ENCODE measurements around the gene TMEM221. TPM values are rescaled to one million over a fixed set of nuclear protein-coding genes. Genes with fewer than 3 reads are reported as not detected.

The TMEM221 gene
- total RNA-seq, 1 donor from 2014 or later, result not detected

DNA sequence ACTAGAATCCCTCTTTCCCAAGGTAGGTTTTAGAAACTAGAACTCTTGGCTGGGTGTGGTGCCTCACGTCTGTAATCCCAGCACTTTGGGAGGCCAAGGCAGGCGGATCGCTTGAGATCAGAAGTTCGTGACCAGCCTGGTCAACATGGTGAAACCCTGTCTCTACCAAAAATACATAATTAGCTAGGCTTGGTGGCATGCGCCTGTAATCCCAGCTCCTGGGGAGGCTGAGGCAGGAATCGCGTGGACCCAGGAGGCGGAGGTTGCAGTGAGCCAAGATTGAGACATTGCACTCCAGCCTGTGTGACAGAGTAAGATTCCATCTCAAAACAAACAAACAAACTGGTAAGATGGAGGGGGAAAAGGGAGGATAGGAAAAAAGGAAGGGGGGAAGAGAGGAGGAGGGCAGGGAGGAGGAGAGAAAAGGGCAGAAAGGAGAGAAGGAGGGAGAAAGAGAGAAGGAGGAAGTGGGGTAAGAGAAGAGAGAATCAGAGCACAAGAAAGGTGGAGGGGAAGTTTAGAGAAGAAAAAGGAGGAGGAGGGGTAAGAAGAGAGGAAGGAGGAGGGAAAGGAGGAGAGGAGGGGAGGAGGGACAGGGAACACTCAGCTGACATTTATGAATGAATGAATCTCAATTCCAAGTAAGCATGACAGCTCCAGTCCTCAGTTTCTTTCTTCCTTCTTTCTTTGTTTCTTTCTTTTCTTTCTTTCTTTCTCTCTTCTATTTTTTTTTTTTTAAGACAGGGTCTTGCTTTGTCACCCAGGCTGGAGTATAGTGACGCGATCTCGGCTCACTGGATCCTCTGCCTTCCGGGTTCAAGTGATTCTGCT is 19.2 kb upstream of the TMEM221 start:
- Mint-ChIP-seq H3K27ac (no peak overlapping the region), H3K36me3 (ENCODE audit: low read depth) (peaks cover 2% of the 10 kb centered on the region), H3K4me1 (peaks cover 23% of the 10 kb centered on the region), H3K27me3 (peaks cover 18% of the 10 kb centered on the region), H3K4me3 (no peak overlapping the region), H3K9me3 (no peaks in the 10 kb centered on the region)
- intact Hi-C loops (cut with micrococcal nuclease), result no loop called here
- no peak for DNase-seq

DNA sequence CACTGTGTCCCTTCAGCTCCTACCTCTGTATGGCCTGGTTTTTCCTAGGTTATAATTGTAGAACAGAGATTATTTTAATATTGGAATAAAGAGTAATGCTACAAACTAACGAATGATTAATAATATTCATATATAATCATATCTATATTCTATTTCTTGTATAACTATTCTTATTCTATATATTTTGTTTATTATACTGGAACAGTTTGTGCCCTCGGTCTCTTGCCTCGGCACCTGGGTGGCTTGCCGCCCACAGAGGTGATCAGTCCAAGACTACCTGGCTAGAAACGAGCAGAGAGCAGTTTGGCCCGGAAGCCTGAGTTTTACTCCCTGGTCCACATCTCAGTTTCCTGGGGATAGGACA is 18.0 kb upstream of the TMEM221 start:
- Mint-ChIP-seq H3K4me3 (no peak overlapping the region), H3K27ac (no peak overlapping the region), H3K27me3 (peaks cover 18% of the 10 kb centered on the region), H3K4me1 (peaks cover 21% of the 10 kb centered on the region), H3K36me3 (ENCODE audit: low read depth) (peaks cover 2% of the 10 kb centered on the region), H3K9me3 (no peaks in the 10 kb centered on the region)
- intact Hi-C loops (cut with micrococcal nuclease), result loop anchor here (1.0 kb wide), 3 partner anchors 13 to 120 kb away; no protein-coding TSS in a partner anchor
- no peak for DNase-seq

DNA sequence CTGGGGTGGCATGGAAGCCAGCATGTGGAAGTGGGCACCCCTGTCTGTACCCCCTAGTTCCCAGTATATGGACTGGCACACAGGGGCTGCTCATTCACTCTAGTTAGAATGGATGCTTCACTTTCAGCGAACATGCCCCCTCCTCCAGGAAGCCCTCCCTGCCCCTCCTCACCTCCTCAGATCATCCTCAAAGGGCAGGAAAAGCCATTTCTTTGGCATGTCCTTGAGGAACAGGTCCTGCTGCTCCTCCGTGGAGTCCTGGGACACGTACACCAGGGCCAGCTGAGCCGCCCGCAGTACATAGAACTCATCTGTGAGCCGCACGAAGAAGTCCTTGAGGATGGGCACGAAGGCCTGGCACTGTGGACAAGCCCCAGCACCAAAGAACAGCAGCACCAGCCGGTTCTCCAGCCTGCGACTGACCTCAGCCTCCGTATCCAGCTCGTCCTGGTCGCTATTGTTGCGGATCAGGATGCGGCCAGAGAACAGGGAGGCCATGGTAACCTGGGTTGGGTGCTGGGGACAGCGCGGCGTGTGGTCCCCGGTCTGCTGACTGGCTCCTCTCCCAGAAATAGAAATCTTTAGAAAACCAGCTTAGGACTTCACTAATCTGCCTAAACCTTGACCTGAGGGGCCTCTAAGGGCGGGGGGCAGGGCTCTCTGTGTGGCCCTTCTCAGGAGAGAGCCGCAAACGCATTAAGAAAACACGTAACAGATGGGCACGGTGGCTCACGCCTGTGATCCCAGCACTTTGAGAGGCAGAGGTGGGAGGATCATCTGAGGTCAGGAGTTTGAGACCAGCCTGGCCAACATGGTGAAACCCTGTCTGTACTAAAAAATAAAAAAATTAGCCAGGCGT is 12.1 kb upstream of the TMEM221 start, which contains the start of gene NXNL1:
TSS of gene NXNL1 (minus strand) at position 555 of the 859 bp plus-strand sequence. CDS start at position 498, 57 bp downstream.
- Mint-ChIP-seq H3K36me3 (ENCODE audit: low read depth) (no peaks in the 10 kb centered on the region), H3K27ac (no peak within 1 kb of the TSS), H3K4me1 (peaks cover 1% of the 10 kb centered on the region), H3K9me3 (no peaks in the 10 kb centered on the region), H3K27me3 (peaks cover 19% of the 10 kb centered on the region), H3K4me3 (no peak within 1 kb of the TSS)
- intact Hi-C loops (cut with micrococcal nuclease), result no loop called here
- DNase-seq, result no peak

DNA sequence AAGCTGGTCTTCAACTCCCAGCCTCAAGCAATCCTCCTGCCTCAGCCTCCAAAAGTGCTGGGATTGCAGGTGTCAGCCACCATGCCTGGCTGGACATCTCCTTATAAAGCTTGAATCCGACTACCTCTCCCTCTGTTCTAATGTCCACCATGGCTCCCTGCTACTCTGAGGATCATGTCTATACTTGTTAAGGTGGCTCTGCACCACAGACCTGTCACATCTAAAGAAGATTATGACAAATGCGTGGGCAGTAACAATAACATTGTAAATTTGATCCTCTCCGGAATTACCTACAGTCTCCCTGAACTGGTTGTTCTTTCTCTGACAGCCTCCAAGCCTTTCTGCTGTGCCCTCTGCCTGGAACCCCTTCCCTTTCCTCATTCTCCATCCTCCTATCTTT is 10.5 kb upstream of the TMEM221 start:
- H3K4me1 Mint-ChIP-seq, result peaks cover 1% of the 10 kb centered on the region
- DNase-seq, result no peak
- no peaks in the 10 kb centered on the region for H3K9me3 Mint-ChIP-seq
- no peaks in the 10 kb centered on the region for H3K36me3 Mint-ChIP-seq (ENCODE audit: low read depth)
- intact Hi-C loops (cut with micrococcal nuclease), result no loop called here
- no peak overlapping the region for H3K27ac Mint-ChIP-seq
- H3K27me3 Mint-ChIP-seq, result peaks cover 29% of the 10 kb centered on the region
- H3K4me3 Mint-ChIP-seq, result no peak overlapping the region

DNA sequence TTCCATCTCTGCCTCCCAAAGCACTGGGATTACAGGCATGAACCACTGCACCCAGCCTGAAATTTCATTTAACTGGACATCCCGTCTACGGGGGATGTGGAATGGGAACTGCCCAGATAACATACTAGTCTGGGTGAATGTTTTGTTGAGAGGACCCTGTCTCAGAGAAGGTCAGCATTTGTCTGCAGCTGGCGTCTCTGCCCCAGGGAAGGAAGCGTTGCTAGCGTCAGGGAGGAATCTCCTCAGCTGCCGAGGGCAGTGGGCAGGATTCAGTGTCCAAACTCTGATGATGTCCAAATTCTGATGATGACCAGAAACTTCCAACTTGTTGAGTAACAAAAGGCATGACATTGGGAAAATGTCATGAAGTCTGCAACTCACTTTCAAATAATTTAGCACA is 9.1 kb upstream of the TMEM221 start:
- H3K4me3 Mint-ChIP-seq, result no peak overlapping the region
- H3K9me3 Mint-ChIP-seq, result no peaks in the 10 kb centered on the region
- peaks cover 34% of the 10 kb centered on the region for H3K27me3 Mint-ChIP-seq
- H3K36me3 Mint-ChIP-seq (ENCODE audit: low read depth), result no peaks in the 10 kb centered on the region
- intact Hi-C loops (cut with micrococcal nuclease), result no loop called here
- no peak overlapping the region for H3K27ac Mint-ChIP-seq
- no peak for DNase-seq
- peaks cover 5% of the 10 kb centered on the region for H3K4me1 Mint-ChIP-seq

DNA sequence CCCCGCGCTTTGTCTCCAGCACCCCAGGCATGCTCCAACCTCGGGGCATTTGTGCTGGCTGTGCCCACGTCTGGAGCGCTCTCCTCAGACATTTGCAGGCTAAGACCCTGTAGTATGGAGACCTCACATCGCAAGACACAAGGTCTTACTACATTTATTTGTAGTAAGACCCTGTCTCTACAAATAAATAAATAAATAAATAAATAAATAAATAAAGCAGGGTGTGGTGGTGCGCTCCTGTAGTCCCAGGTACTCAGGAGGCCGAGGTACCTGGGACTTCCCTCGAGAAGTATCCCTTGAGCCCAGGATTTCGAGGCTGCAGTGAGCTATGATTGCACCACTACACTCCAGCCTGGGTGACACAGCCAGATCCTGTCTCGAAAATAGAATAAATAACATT is 7.7 kb upstream of the TMEM221 start:
- H3K9me3 Mint-ChIP-seq, result no peaks in the 10 kb centered on the region
- peaks cover 34% of the 10 kb centered on the region for H3K27me3 Mint-ChIP-seq
- intact Hi-C loops (cut with micrococcal nuclease), result no loop called here
- H3K4me1 Mint-ChIP-seq, result peaks cover 5% of the 10 kb centered on the region
- DNase-seq, result no peak
- no peak overlapping the region for H3K27ac Mint-ChIP-seq
- no peak overlapping the region for H3K4me3 Mint-ChIP-seq
- no peaks in the 10 kb centered on the region for H3K36me3 Mint-ChIP-seq (ENCODE audit: low read depth)

DNA sequence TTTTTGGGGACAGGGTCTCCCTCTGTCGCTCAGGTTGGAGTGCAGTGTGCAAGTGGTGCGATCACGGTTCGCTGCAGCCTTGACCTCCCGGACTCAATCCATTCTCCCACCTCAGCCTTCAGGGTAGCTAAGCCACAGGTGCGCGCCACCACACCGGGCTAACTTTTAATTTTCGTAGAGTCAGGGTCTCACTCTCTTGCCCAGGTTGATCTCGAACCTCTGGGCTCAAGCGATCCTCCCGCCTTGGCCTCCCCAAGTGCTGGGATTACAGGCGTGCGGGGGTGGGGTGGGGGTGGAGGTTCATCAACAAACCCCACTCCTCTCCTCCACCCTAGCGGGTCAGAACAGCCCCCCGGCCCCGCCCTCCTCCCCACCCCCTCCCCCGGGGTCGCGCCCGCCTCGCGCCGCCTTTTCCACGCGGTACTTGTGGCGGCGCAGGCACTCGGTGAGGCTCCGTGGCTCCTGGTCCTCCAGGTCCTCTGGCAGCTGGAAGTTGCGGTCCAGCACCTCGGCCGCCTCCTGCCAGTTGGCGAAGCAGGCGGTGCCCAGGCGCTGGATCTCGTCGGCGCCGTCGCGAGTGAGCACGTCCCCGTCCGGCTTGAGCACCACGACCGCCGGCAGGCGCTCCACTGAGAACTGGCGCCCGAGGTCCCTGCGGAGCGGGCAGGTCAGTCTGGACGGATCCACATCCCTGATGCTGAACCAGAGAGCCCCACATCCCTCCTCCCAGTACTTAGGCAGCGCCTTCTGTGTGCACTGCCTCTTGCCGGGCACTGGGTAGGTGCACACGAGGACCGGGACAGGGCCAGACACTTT is 7.0 kb upstream of the TMEM221 start:
- Mint-ChIP-seq H3K36me3 (ENCODE audit: low read depth) (no peaks in the 10 kb centered on the region), H3K4me3 (no peak overlapping the region), H3K9me3 (no peaks in the 10 kb centered on the region), H3K27me3 (peaks cover 34% of the 10 kb centered on the region), H3K4me1 (peaks cover 10% of the 10 kb centered on the region), H3K27ac (no peak overlapping the region)
- DNase-seq, result no peak
- intact Hi-C loops (cut with micrococcal nuclease), result no loop called here

DNA sequence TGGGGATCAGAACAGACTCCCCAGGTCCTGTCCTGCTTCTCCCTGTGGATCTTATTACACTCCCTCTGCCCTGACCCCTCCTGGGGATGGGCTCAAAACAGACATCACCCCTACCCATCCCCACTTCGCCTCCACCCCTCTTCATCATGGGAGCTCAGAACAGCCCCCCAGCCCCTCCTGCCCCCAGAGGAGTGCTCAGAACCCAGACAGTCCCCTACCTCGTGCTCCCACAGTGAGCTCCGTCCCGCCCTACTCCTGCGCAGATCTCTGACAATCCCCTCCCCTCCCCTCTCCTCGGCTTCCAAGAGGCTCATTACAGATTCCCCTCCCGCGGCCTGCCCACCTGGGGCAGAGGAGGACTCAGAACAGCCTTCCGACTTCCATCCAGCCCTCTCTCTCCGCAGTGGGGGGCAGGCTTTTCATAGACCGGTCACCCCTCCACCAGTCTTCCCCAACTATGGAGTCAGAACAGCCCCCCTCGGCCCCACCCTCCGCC is 6.2 kb upstream of the TMEM221 start:
- intact Hi-C loops (cut with micrococcal nuclease), result loop anchor here (5.0 kb wide), 1 partner anchor 47 kb away; the partner anchor contains the start of gene BST2
- peaks cover 3% of the 10 kb centered on the region for H3K36me3 Mint-ChIP-seq (ENCODE audit: low read depth)
- H3K27ac Mint-ChIP-seq, result no peak overlapping the region
- H3K9me3 Mint-ChIP-seq, result peaks cover 3% of the 10 kb centered on the region
- no peak for DNase-seq
- H3K27me3 Mint-ChIP-seq, result peaks cover 38% of the 10 kb centered on the region
- peaks cover 16% of the 10 kb centered on the region for H3K4me1 Mint-ChIP-seq
- H3K4me3 Mint-ChIP-seq, result no peak overlapping the region

DNA sequence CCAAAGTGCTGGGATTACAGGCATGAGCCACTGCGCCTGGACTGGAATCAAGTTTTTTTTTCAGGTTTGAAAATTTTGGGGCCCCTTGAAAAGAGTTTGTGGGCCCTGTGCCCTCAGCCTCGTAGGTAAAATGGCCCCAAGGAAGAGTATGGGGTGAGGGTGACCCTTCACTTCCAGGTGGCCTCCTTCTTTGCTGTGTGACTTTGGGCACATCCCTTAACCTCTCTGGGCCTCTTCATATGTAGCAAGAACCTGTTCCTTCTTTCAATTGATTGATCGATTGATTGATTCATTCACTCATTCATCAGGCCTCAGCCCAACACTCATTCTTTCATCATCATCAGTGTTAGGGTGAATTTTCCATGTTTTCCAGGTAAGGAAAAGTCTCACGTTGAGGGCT is 3.4 kb upstream of the TMEM221 start:
- Mint-ChIP-seq H3K9me3 (peaks cover 3% of the 10 kb centered on the region), H3K36me3 (ENCODE audit: low read depth) (peaks cover 3% of the 10 kb centered on the region), H3K27ac (no peak overlapping the region), H3K27me3 (peaks cover 36% of the 10 kb centered on the region), H3K4me1 (peaks cover 16% of the 10 kb centered on the region), H3K4me3 (no peak overlapping the region)
- no peak for DNase-seq
- intact Hi-C loops (cut with micrococcal nuclease), result loop anchor here (2.0 to 5.0 kb wide), 2 partner anchors 45 to 403 kb away; partner anchors contain the start of gene BST2

DNA sequence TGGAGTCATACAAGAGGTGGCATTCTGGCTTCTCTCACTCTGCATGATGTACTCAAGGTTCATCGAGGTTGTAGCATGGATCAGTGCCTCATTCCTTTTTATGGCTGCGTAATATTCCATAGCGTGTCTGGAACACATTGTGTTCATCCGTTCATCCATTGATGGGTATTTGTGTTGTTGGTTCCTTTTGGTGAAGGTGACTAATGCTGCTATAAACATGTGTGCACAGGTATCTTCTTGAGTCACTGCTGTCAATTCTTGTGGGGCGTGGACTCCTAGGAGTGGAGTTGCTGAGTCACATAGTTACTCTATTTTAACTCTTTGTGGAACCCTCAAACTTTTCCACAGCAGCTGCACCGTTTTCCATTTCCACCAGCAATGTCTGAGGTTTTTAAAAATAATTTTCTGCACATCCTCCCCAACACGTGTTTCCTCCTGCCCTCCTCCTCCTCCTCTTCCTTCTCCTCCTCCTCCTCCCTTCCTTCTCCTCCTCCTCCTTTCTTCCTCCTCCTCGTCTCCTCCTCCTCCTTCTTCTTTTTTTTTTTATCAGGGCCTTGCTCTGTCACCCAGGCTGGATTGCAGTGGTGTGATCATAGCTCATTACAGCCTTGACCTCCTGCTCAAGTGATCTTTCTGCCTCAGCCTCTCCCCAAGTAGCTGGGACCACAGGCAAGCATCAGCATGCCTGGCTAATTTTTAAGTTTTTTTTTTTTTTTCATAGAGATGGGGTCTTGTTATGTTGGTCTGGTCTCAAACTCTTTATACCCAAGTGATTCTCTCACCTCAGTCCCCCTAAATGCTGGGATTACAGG is 2.0 kb upstream of the TMEM221 start:
- peaks cover 3% of the 10 kb centered on the region for H3K9me3 Mint-ChIP-seq
- peak overlapping the region; percentile 85 for H3K27ac Mint-ChIP-seq
- H3K36me3 Mint-ChIP-seq (ENCODE audit: low read depth), result peaks cover 3% of the 10 kb centered on the region
- peak overlapping the region; percentile 44 for H3K4me3 Mint-ChIP-seq
- H3K4me1 Mint-ChIP-seq, result peaks cover 16% of the 10 kb centered on the region
- H3K27me3 Mint-ChIP-seq, result peaks cover 27% of the 10 kb centered on the region
- intact Hi-C loops (cut with micrococcal nuclease), result loop anchor here (5.0 kb wide), 1 partner anchor 43 kb away; the partner anchor contains the start of gene BST2
- DNase-seq, result peak; percentile 77

DNA sequence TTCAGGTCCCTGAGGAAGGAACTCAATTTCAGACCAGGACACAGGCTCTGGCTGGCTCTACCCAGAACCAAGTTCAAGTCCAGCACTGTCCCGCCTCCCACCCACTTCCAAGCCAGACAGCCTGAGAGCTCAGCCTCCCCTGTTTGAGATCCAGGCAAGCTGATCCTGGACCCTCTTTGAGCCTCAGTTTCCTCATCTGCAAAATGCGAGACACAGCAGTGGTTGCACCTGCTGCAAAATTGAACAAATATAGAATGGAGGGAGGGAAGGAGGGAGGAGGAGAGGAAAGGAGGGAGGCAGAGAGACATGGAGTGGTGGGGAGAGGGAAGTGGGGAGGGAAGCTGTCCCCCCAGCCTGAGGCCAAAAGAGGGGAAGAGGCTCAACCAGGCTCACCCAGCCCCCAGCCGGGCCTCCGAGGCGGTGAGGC is 751 bp downstream of the TMEM221 start:
- peaks cover 12% of the 10 kb centered on the region for H3K27me3 Mint-ChIP-seq
- peak overlapping the region; percentile 35 for H3K4me3 Mint-ChIP-seq
- no peak overlapping the region for H3K27ac Mint-ChIP-seq
- peaks cover 3% of the 10 kb centered on the region for H3K36me3 Mint-ChIP-seq (ENCODE audit: low read depth)
- H3K4me1 Mint-ChIP-seq, result peaks cover 11% of the 10 kb centered on the region
- H3K9me3 Mint-ChIP-seq, result peaks cover 3% of the 10 kb centered on the region
- DNase-seq, result no peak
- intact Hi-C loops (cut with micrococcal nuclease), result no loop called here

DNA sequence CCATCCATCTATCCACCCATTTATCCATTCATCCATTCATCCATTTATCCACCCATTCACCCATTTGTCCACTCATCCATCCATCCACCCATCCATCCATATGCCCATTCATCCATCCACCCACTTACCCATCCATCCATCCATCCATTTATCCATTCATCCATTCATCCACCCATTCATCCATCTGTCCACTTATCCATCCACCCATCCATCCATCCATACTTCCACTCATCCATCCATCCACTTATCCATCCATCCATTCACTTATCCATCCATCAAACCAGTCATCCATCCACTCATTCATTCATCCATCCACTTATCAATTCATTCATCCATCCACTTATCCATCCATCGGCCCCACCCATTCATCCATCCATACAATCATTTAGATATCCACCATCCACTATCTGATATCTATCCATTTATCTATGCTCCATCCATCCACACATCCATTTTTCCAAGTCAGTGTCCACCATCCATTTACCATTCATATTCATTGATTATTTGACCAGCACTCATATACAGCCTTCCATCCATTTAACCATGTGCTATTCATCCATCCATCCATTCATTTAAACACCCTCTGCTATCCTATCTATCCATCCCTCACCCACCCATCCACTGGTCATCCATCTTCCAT is 2.8 kb downstream of the TMEM221 start:
- Mint-ChIP-seq H3K36me3 (ENCODE audit: low read depth) (peaks cover 3% of the 10 kb centered on the region), H3K9me3 (peaks cover 3% of the 10 kb centered on the region), H3K27ac (no peak overlapping the region), H3K4me1 (peaks cover 8% of the 10 kb centered on the region), H3K4me3 (no peak overlapping the region), H3K27me3 (peaks cover 12% of the 10 kb centered on the region)
- intact Hi-C loops (cut with micrococcal nuclease), result no loop called here
- DNase-seq, result no peak

Data from activated CD4-positive, alpha-beta T cell treated with anti-CD3 and anti-CD28 coated beads, Interleukin-2, amount 10 ng/mL, durations not matched to agents 24 days and 14 days (primary cell).